HG02678 (cell line): ENCODE measurements around the gene HSD3B2.

Experiments
- ATAC-seq: cut with Tn5 transposase; IDR thresholded peaks from one replicate; pipeline ENCODE4 v1.9.1; 2021; ENCODE audit warnings: mild to moderate bottlenecking, moderate library complexity; ENCODE audit not compliant: unreplicated experiment

The HSD3B2 gene

GRCh38 chr1:119394085-119394484 is 20.9 kb upstream of the HSD3B2 start:
- ATAC-seq = no peak

- ATAC-seq = no peak
These were observed 18.0 kb upstream of the HSD3B2 start for GRCh38 chr1:119396982-119397381.

- ATAC-seq = no peak
These were observed 17.0 kb upstream of the HSD3B2 start for GRCh38 chr1:119397986-119398385.

- ATAC-seq = no peak
These were observed 10.2 kb upstream of the HSD3B2 start for GRCh38 chr1:119404736-119405135.

GRCh38 chr1:119409731-119410130 is 5.2 kb upstream of the HSD3B2 start:
- ATAC-seq = no peak

GRCh38 chr1:119410961-119411360 is 4.0 kb upstream of the HSD3B2 start:
- ATAC-seq = no peak

- no peak for ATAC-seq
These were observed 1.2 kb downstream of the HSD3B2 start for GRCh38 chr1:119416006-119416640.

- ATAC-seq = no peak
These were observed 4.2 kb downstream of the HSD3B2 start for GRCh38 chr1:119419109-119419508.

GRCh38 chr1:119420638-119421037 is 5.7 kb downstream of the HSD3B2 start:
- no peak for ATAC-seq

- ATAC-seq = no peak
These were observed 7.7 kb downstream of the HSD3B2 start for GRCh38 chr1:119422631-119423030.

GRCh38 chr1:119428991-119429390 is 14.0 kb downstream of the HSD3B2 start:
- ATAC-seq = no peak

- no peak for ATAC-seq
These were observed 14.7 kb downstream of the HSD3B2 start for GRCh38 chr1:119429687-119430086.

- ATAC-seq = no peak
These were observed 15.5 kb downstream of the HSD3B2 start for GRCh38 chr1:119430486-119430885.

GRCh38 chr1:119431836-119432235 is 16.9 kb downstream of the HSD3B2 start:
- ATAC-seq = no peak

GRCh38 chr1:119435052-119435451 is 20.1 kb downstream of the HSD3B2 start:
- ATAC-seq = no peak

GRCh38 chr1:119438761-119439160 is 23.8 kb downstream of the HSD3B2 start:
- ATAC-seq = no peak

- ATAC-seq = no peak
These were observed 25.9 kb downstream of the HSD3B2 start for GRCh38 chr1:119440721-119441307.

- ATAC-seq = no peak
These were observed 27.8 kb downstream of the HSD3B2 start for GRCh38 chr1:119442756-119443155.

- no peak for ATAC-seq
These were observed 31.4 kb downstream of the HSD3B2 start for GRCh38 chr1:119446321-119446720.

- ATAC-seq = no peak
These were observed 32.6 kb downstream of the HSD3B2 start for GRCh38 chr1:119447344-119448126.

GRCh38 chr1:119448127-119448511 is 33.2 kb downstream of the HSD3B2 start:
- ATAC-seq = no peak

- no peak for ATAC-seq
These were observed 35.0 kb downstream of the HSD3B2 start for GRCh38 chr1:119449971-119450370.
